Superior temporal gyrus (tissue), 1 donor: Measurements from ENCODE around the gene ATP10D.

Experiments
- DNase-seq: peaks from one replicate; pipeline ENCODE4 v3.0.0-alpha.2; 2016; ENCODE audit errors: extremely low spot score

The ATP10D gene

GRCh38 chr4:47579235-47579634 is 94.2 kb downstream of the ATP10D start:
- no peak for DNase-seq

DNA sequence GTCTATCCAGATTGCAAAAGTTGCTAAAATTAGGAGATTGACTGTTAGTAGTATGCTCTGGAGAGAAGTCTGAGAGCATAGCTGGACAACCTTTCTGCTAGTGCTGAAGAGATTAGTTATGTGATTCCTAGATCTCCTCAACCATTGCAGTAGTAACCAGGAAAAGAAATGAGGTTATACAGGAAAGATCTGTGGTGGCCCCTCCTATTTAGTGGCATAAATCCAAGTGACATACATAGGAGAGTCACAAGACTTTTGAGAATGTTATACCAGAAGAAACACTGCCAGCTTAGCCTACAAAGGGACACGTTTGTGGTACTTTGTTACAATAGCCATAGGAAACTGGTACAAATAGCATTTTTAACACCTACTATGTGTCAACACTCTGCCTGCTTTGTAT is 105.2 kb downstream of the ATP10D start:
- DNase-seq: no peak

DNA sequence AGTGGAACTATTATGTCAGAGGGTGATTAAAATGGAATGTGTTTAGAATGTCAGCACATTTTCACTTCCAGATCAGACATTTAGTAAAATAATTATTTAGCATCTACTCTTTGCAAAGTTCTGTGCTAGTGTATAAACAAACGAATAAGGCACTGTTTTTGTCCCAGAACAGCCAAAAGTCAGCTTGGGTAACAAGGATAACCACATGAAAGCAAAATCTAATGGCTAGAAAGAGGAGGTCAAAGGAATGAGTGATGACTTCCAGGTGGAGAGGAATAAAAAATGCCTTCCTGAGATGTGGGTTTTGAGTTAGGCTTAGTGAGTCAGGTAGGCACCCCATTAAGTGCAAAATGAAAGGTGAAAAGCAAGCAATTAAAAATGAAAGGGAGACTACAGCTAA is 112.6 kb downstream of the ATP10D start:
- DNase-seq: no peak

GRCh38 chr4:47598320-47598719 is 113.2 kb downstream of the ATP10D start:
- DNase-seq: no peak

DNA sequence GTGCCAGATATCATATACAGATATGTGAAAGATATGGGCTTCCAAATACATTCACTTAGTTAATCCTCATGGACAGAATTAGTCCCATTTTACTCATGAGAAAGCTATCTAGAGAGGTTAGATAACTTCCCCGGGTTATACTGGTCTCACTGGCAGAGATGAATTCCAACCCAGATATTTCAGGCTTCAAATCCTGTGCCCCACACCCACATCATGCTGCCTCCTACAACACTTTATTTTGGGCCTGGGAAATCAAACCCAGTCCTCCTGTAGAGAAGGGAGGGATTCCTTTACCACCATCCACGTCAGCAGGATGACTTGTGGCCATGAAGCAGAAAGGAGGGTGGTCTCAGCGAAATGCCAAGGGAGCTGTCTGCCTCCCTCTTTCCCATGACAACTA is 113.8 kb downstream of the ATP10D start:
- no peak for DNase-seq

DNA sequence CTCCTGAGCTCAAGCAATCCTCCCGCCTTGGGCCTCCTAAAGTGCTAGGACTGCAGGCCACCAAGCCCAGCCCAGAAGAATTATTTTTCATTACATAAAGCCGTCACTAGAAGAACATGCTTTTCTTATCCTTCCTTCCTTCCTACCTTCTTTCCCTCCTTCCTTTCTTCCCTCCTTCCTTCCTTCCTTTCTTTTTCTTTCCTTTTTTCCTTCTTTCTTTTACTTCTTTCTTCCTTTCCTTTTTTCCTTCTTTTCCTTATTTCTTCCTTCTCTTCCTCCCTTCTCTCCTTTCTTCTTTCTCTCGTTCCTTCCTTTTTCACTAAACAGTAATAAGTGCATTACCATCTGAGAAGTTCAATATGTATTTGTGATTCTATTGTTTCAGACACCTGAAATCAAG is 121.4 kb downstream of the ATP10D start:
- DNase-seq: no peak

DNA sequence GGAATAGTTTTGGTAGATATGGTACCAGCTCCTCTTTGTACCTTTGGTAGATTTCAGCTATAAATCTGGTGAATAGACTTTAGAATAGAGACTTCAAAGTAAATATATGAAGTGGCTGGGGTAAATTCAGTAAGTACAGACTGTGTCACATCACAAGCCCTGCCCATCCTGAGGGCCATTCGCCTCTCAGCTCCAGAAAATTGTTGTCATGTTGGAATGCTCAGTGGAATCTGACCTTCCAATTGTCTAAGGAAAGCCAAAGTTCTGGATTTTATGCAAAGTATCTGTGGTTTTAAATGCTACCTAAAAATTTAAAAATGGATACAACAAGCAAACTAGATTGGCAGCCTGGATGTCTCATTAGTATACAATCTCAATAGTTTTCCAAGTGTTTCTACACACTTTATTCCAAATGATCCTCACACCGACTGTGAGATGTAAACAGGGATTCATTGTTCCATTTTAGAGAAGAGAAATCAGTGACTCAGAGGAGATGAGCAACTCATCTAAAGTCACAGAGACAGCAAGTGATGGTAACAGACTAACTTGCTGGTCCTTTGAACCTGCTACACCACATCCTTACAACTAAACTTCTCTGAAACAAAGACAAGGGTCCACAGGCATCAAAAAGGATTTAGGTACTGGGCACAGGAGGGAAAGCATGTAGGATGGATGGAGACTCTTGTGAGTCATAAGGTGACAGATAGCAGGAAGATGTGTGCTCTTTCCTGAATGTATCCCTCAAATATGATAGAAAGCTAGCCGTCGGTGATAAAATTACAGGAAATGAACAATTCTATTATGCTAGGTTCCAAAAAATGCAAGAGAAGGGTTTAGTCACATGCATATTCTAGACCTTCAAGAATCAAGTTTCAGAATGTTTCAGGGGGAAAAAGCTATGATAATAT is 127.3 kb downstream of the ATP10D start:
- no peak for DNase-seq

DNA sequence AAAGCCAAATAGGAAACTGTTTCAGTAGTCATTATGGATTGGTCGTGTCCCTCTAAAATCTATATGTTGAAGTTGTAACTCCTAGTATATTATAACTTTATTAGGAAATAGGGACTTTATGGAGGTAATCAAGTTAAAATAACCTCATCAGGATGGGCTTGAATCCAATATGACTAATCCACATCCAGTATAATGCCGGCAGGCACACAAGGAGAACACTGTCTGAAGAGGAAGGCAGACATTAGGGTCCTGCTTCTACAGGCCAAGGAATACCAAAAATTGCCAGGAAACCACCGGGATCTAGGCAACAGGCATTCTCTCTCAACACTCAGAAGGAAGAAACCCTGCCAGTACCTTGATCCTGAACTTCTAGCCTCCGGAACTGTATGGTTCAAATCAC is 130.3 kb downstream of the ATP10D start:
- no peak for DNase-seq

DNA sequence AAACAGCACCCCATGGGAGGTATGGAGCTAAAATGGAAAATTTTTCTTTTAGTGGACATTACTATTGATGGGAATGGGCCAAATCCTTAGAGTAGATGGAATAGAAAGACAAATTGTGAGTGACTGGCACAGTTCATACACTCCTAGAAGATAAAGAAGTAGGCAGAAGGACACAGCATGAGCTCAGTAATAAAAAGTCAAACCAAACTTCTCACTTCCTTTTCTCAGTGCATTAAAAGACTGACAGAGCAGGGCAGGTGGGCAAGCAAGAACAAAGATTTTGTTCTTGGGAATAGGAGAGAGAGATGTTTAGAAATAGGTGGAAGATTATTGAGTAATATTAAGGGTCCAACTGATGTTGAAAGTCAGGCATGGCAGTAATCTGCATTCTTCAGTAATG is 132.5 kb downstream of the ATP10D start:
- no peak for DNase-seq

DNA sequence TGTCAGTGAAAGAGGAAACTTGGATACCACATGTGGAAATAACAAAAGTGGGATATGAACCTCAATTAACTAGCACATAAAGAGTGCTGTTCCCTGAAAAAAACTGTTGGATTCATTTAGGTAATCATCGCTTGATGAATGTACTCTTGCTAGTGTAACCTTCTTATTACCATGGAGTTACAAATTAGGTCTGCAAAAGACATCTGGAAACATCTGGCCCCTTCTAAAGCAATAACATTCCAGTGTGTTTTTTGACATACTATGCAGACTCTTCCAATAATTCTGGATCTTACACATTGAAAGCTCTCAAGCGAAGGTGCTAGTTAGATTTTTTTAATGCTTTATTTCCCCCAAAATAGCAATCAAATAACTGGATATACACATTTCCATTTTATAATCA is 134.6 kb downstream of the ATP10D start:
- DNase-seq: no peak

- DNase-seq: no peak
These were observed 136.1 kb downstream of the ATP10D start for GRCh38 chr4:47621181-47621580.

DNA sequence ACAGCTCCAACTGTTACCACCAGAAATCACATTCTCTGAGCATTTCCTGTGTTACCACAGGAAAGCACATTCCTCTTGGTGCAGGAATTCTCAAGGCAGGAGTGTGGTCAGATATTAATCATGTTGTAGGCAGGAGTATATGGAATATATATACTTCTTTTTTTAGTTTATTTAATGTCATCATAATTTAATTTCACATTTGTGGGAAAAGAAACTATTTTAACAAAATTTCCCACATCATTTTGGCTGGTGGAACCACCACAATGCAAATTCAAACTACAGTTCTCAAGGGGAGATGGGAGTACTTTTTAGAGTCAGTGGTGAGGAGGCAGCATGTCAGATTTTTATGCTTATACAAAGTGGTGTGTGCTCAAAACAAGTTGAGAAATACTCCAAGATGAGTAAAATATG is 139.0 kb downstream of the ATP10D start:
- DNase-seq: no peak

GRCh38 chr4:47631161-47631560 is 146.1 kb downstream of the ATP10D start:
- no peak for DNase-seq

DNA sequence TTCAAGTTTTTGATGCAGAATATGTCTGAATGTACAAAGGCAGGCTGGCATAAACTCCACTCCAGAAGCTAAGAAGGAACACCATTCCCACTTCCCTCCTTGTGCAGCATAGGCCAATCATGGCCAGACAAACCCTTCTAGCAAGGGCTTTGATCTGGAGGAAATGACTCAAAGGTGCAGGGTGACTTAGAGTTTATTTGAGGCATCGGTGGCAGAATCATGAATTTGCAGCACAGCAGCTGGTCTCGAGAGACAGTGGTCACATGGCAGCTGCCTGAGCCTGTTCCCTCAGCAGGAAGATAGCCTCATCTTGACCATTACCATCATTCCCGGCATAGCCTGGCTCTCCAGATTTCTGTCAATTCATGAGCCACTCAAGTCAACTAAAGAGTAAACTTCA is 154.5 kb downstream of the ATP10D start:
- no peak for DNase-seq

DNA sequence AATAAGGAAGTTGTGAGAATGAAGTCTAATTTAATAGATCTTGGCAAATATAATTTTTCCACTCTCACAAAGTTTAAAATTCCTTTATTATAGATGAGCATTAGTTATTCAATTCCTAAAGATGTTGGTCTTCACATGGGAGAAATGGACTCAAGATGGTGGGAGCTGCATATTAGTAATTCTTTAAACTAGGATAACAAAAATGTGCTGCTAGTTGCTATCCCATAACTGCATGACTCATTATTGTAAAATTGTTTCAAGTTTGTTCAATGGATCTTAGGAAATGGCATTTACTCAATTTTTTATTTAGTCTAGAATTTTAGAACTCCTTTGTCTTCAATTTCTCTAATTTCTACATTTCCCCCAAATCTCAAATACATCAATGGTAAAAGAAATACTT is 155.8 kb downstream of the ATP10D start:
- no peak for DNase-seq

GRCh38 chr4:47641755-47642154 is 156.7 kb downstream of the ATP10D start:
- no peak for DNase-seq

GRCh38 chr4:47642191-47642830 is 157.2 kb downstream of the ATP10D start:
- DNase-seq: no peak
